HPDE6-E6E7 (cell line): ENCODE measurements around the gene ASB7.
"Not testable (repeated sequence)": the region's sequence is repeated elsewhere in the genome, so short reads cannot be mapped to it uniquely, and the experiment has no call there.

Experiments used
- DNase-seq: peaks from one replicate; pipeline ENCODE4 v3.0.0; 2011; ENCODE audit warnings: missing footprints; ENCODE audit errors: extremely low spot score

ASB7 gene

GRCh38 chr15:100650685-100651084 is 48.3 kb downstream of the ASB7 start:
- DNase-seq: peak; percentile 39

DNA sequence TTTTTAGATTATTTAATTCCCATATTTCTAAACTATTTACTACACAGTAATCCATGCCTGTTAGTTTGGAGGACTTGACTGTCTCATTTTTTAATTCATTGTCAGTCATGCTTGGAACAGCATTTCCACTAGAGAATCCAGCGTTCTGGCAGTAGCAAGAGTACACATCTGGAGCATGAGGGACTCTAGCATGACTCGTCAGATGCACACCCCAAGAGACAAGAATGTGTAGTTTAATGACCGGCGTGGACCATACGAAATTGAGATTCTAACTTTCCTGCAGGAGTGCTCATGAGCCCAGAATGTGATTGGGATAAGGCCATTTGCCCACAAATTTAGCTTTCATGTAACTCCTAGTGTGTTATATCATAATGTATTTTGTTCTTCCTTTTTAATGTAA is 48.9 kb downstream of the ASB7 start:
- no peak for DNase-seq

DNA sequence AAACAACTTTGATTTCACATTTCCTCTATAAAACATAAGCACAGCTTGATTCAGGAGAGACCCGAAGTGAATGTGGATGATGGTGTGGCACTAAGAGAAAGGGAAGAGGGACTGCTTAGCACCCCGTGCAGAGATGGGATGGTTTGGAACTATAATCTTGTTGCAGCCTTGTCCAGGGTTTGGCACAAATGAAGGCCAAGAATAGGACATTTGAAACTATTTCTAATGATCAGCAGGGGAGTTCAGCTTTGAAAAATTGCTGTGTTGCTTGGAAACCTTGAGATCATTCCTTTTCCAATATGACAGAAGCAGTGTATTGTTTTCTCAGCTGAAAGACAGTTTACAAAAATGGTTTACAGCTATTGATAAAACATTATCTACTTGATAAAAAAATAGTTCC is 49.7 kb downstream of the ASB7 start:
- DNase-seq: no peak

DNA sequence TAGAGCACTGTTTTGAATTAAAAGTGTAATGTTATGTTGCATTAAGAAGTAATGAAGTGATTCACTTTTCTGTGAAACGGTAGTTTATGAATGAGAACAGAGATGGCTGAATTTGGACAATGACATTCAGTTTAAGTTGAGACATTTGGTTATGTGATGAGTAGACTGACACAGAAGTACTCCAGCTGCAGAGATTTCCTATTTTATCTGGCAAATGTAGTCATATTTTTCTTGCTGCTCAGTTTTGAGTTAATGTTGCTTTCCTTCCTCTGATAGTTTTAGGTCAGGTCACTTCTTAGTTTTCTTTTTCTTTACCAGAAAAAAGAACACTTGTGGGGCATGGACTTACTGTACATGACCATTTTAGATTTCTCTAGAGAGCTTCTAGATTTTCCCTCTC is 51.2 kb downstream of the ASB7 start:
- no peak for DNase-seq

GRCh38 chr15:100658895-100659294 is 56.5 kb downstream of the ASB7 start:
- no peak for DNase-seq

- no peak for DNase-seq
Observed at GRCh38 chr15:100661156-100661555, 58.8 kb downstream of the ASB7 start.

DNA sequence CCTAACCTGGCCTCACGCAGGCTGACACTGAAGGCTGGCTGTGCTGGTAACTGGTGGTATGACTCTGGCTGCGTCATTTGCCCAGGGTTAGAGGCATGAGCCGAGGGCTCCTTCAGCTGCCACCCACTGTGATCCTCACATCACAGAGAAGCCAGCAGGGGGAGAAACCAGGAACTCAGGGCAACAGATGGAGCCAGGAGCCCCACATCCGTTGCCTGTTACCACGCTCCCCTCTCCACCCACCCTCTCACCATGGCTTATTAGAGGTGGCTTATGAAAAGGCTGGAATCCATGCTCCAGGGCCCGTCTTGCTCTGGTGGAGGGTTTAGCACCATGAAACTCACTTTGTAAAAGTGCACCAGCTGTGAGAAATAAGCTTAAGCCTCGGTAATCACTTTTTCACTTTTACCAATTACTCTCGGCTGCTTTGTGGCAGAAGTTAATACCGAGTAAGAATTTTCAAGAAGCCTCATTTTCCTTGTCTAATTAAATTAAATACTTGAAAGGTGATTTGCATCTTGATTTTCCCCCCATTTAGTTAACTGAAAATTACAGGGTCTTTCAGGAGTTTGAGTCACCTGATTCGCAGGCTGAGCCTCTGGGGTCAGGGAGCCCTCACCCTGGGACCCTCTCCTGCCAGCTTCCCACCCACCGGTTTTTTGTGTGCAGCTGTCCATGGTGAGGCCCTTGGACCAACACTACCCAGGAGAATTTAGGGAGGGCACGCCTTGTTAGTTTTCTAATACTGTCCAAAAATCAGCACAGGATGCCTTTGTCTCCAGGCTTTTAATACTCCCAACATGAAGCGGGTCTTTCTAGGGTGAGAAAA is 60.9 kb downstream of the ASB7 start:
- DNase-seq: peak; percentile 29

- no peak for DNase-seq
Observed at GRCh38 chr15:100663915-100664281, 61.5 kb downstream of the ASB7 start.

- no peak for DNase-seq
Observed at GRCh38 chr15:100665570-100665969, 63.2 kb downstream of the ASB7 start.

GRCh38 chr15:100667405-100668347 is 65.3 kb downstream of the ASB7 start:
- DNase-seq: no peak

- DNase-seq: no peak
Observed at GRCh38 chr15:100668348-100668745, 66.0 kb downstream of the ASB7 start.

DNA sequence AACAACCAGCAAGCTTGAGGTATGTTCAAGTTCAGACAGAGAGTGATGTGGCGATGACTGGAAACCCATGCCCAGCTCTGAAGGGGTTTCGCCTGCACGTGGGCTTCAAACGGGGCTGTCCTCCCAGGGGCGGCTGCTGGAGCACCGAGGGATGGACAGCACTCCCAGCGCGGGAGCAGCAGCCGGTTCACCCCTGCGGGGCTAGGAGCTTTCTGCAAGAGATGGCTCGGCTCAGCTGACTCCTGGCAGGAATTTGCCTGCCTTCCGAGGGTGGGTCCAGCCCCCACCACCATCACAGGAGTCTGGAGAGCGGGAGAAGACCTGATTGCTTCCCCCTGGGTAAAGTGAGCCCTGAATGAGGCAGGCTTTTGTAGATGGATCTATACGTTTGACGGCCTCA is 66.9 kb downstream of the ASB7 start:
- DNase-seq: no peak

DNA sequence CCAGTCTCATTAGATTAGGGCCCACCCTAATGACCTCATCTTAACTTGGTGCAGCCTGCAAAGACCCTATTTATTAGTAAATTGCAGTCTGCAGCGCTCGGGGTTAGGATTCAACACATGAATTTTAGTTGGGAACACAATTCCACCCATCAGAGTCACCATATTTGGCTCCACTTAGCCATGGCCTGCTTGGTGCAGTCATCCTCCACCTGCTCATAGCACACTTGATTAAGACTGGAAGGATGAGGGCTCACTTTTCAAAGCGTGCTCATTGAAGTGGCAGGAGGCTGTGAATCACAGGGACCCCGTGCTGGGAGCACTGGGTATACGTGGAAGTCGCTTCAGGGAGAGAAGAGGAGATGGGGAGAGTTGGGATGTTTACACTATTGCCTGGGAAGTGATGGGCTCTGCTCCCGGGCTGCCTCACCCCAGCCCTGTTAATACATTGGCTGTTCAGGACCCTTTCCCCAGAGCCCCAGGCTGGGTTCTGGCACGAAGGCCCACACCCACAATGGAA is 68.2 kb downstream of the ASB7 start:
- no peak for DNase-seq

GRCh38 chr15:100671124-100671680 is 68.8 kb downstream of the ASB7 start:
- DNase-seq: no peak

GRCh38 chr15:100671858-100672543 is 69.6 kb downstream of the ASB7 start:
- DNase-seq: no peak

DNA sequence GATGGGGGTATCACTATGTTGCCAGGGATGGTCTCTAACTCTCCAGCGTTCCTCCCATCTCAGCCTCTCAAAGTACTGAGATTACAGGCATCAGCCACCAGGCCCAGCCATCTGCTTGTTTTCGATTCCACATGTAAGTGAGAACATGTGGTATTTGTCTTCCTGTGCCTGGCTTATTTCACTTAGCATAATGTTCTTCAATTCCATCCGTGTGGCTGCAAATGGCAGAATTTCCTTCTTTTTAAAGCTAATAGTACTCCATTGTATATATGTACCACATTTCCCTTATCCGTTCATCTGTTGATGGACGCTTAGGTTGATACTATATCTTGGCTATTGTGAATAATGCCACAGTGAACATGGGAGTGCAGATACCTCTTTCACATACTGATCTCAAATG is 70.6 kb downstream of the ASB7 start:
- no peak for DNase-seq

- not testable (repeated sequence) for DNase-seq
Observed at GRCh38 chr15:100679151-100679550, 76.8 kb downstream of the ASB7 start.

- no peak for DNase-seq
Observed at GRCh38 chr15:100680726-100681125, 78.3 kb downstream of the ASB7 start.

- DNase-seq: no peak
Observed at GRCh38 chr15:100681335-100681746, 79.0 kb downstream of the ASB7 start.

DNA sequence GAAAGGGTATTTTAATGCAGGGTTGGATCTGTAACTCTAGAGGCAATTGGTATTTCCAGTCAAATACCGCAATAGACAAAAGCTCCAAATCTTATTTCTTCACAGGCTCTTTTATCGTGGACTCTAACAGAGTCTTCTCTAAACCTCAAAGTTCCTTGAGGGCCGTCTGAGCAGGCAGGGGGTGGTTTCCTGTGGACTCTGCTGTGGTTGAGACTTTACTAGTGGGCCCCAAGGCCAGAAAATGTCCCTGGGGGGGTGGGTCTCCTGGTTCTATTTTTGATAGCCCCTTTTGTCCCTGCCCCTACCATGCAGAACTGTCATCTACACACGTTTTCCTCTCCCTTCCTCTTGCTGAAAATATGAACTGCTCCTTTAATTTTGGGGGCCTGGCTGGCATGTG is 80.1 kb downstream of the ASB7 start:
- DNase-seq: no peak

GRCh38 chr15:100683434-100683833 is 81.0 kb downstream of the ASB7 start:
- DNase-seq: no peak

DNA sequence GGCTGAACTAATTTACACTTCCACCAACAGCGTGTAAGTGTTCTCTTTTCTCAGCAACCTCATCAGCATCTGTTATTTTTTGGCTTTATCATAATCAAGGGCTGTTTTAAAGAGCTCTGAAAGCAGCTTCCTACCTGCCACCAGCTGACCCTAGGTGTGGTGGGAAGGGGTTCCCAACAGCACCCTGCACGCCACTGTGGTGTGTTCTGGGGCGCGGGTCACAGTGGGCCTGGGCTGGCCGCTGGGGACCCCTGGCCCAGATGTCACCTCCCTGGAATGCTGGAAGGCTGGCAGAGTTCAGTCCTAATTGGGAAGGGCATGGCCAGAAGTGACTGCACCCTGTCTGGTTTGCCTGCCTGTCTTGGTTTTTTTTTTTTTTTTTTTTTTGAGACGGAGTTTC is 82.2 kb downstream of the ASB7 start:
- no peak for DNase-seq
